ENCODE results near the gene ZNF160. TPM values are rescaled to one million over a fixed set of nuclear protein-coding genes. Genes with fewer than 3 reads are reported as not detected.

ZNF160 gene
- total RNA-seq, 4 donors from 2014 or later = 10.9 to 75.3 (median 52.1) TPM

DNA sequence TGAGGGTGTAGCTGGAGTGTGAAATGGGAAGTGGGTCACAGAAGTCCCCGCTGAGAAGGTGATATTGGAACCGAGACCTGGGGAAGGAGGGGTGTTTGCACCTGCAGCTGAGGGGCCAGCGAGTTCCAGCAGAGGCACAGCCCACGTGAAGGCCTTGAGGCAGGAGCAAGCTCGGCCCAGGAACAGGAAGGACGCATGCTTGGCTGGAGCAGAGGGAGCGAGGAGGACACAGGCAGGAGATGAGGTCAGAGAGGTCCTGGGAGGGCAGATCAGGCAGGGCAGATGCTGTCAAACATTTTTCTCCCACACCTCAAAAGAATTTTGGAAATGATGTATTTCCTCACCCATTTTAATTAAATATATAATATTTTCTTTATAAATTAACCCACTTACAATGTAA, 20.2 kb upstream of the ZNF160 start:
- intact Hi-C loops (cut with DNase I; ENCODE audit: low total_unique reads) = no loop called here
- H3K27me3 ChIP-seq = no peaks in the 10 kb centered on the region
- H3K9me3 ChIP-seq = no peaks in the 10 kb centered on the region
- TF ChIP-seq POLR2A (IDR thresholded peaks at IDR 0.05) = no peak
- no peak for TF ChIP-seq CTCF (IDR thresholded peaks at IDR 0.05)
- no peak overlapping the region for H3K27ac ChIP-seq
- H3K4me1 ChIP-seq = no peaks in the 10 kb centered on the region
- no peaks in the 10 kb centered on the region for H3K36me3 ChIP-seq
- no peak overlapping the region for H3K4me3 ChIP-seq
- no peak for DNase-seq

DNA sequence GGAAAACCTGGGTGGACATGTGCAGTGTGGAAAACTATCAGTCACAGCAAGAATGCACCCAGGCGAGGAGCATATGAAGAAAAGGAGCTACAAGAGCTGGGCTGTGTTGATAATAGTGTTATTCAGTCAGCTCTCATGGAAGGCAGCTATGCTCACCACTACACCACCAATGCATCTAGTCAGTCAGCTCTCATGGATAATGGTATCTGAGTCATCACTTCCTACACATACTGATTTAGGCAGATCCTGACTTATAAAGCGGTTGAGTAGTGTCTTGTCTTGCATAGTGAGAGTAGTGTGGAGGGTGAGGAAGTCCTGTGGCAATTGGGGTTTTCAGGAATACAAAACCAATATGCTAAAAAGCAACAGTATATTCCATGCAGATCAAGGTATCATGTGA, 9.1 kb upstream of the ZNF160 start:
- H3K36me3 ChIP-seq = no peaks in the 10 kb centered on the region
- TF ChIP-seq CTCF (IDR thresholded peaks at IDR 0.05) = no peak
- TF ChIP-seq POLR2A (IDR thresholded peaks at IDR 0.05) = no peak
- no peaks in the 10 kb centered on the region for H3K4me1 ChIP-seq
- H3K4me3 ChIP-seq = no peak overlapping the region
- peaks cover 0 to 7% of the 10 kb centered on the region in 2 donors for H3K9me3 ChIP-seq
- H3K27ac ChIP-seq = no peak overlapping the region
- intact Hi-C loops (cut with DNase I; ENCODE audit: low total_unique reads) = no loop called here
- H3K27me3 ChIP-seq = no peaks in the 10 kb centered on the region
- DNase-seq = no peak

- intact Hi-C loops (cut with DNase I; ENCODE audit: low total_unique reads) = no loop called here
- TF ChIP-seq POLR2A (IDR thresholded peaks at IDR 0.05) (no peak), CTCF (IDR thresholded peaks at IDR 0.05) (no peak)
- no peaks in the 10 kb centered on the region for H3K4me1 ChIP-seq
- H3K27me3 ChIP-seq = no peaks in the 10 kb centered on the region
- no peak overlapping the region for H3K27ac ChIP-seq
- no peaks in the 10 kb centered on the region for H3K36me3 ChIP-seq
- DNase-seq = no peak
- H3K9me3 ChIP-seq = no peaks in the 10 kb centered on the region
- H3K4me3 ChIP-seq = no peak overlapping the region
Measured at GRCh38 chr19:53109527-53109926, 6.3 kb upstream of the ZNF160 start.

DNA sequence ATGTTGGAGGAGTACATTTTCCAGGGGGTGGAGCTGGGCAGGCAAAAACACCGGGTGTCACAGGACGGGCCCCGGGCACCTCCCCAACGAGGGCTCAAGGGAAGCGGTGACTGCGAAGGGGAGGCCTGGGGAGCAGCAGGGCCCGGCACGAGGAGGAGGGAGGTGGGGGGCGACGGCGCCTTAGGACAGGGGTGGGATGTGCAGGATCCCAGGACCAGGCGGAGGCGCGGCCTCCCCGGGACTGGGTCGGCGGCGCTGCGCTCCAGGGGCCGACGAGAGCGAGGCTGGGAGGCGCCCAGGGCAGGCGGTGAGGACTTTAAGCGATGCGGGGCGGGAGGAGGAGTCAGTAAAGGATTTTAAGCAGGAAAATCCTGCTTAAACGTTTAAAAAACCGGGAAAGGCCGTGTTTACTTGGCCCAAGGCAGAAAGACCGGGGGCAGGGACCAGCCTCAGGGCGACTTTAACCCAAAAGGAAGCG, 427 bp downstream of the ZNF160 start:
- intact Hi-C loops (cut with DNase I; ENCODE audit: low total_unique reads) = no loop called here
- no peaks in the 10 kb centered on the region for H3K9me3 ChIP-seq
- H3K27ac ChIP-seq = peak overlapping the region; percentile 80 to 87
- peaks cover 0 to 2% of the 10 kb centered on the region in 2 donors for H3K4me1 ChIP-seq
- no peaks in the 10 kb centered on the region for H3K36me3 ChIP-seq
- no peak for TF ChIP-seq CTCF (IDR thresholded peaks at IDR 0.05)
- no peak for TF ChIP-seq POLR2A (IDR thresholded peaks at IDR 0.05)
- DNase-seq = peak; percentile 26
- peak overlapping the region; percentile 70 to 73 for H3K4me3 ChIP-seq
- no peaks in the 10 kb centered on the region for H3K27me3 ChIP-seq

GRCh38 chr19:53102206-53102755, 941 bp downstream of the ZNF160 start:
- Histone ChIP-seq H3K27ac (peak overlapping the region; percentile 80 to 87), H3K9me3 (no peaks in the 10 kb centered on the region), H3K4me3 (peak overlapping the region; percentile 70 to 73), H3K27me3 (no peaks in the 10 kb centered on the region), H3K36me3 (no peaks in the 10 kb centered on the region), H3K4me1 (peaks cover 0 to 2% of the 10 kb centered on the region in 2 donors)
- intact Hi-C loops (cut with DNase I; ENCODE audit: low total_unique reads) = no loop called here
- DNase-seq = no peak
- TF ChIP-seq POLR2A (IDR thresholded peaks at IDR 0.05) = no peak
- TF ChIP-seq CTCF (IDR thresholded peaks at IDR 0.05) = no peak

All from uterus (tissue), 4 donors.